Uterus (tissue), 2 donors: Measurements from ENCODE around the gene PYGB.

ENCODE experiments used
- CTCF ChIP-seq, 4 experiments: fragments of 200-600 bp in 2 of 4; fragments of 450-650 bp in 2 of 4; sonication (generic) in 2 of 4; IDR thresholded peaks; one replicate each; pipeline ENCODE4 v1.5.1; 2016 to 2019; ENCODE audit warnings: antibody characterized with exemption in 4 of 4, mild to moderate bottlenecking in 2 of 4, moderate library complexity in 1 of 4
- POLR2A ChIP-seq, 2 donors: fragments of 450-650 bp; IDR thresholded peaks; one replicate each; pipeline ENCODE4 v1.6.1; 2016; ENCODE audit warnings: antibody characterized with exemption in 2 of 2, mild to moderate bottlenecking in 1 of 2, moderate library complexity in 1 of 2

- TF ChIP-seq POLR2A (IDR thresholded peaks at IDR 0.05): no peak
- no peak for TF ChIP-seq CTCF (IDR thresholded peaks at IDR 0.05)
These were observed 22.9 kb upstream of the PYGB start for GRCh38 chr20:25224941-25225340.
